Measurements from ENCODE around the gene MTMR3.

DNA sequence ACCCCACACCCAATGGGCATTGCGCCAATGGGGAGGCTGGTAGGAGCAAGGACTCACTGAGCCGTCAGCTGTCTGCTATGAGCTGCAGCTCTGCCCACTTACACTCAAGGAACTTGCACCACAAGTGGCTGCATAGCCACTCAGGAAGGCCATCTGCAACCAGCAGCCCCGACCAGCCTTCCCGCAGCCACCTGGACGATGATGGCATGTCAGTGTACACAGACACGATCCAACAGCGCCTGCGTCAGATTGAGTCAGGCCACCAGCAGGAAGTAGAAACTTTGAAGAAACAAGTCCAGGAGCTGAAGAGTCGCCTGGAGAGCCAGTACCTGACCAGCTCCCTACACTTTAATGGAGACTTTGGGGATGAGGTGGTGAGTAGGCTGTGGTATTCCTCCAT is 137.5 kb downstream of the MTMR3 start:
- no peak for TF ChIP-seq POLR2A (IDR thresholded peaks at IDR 0.05)
- TF ChIP-seq, protein P1, sequence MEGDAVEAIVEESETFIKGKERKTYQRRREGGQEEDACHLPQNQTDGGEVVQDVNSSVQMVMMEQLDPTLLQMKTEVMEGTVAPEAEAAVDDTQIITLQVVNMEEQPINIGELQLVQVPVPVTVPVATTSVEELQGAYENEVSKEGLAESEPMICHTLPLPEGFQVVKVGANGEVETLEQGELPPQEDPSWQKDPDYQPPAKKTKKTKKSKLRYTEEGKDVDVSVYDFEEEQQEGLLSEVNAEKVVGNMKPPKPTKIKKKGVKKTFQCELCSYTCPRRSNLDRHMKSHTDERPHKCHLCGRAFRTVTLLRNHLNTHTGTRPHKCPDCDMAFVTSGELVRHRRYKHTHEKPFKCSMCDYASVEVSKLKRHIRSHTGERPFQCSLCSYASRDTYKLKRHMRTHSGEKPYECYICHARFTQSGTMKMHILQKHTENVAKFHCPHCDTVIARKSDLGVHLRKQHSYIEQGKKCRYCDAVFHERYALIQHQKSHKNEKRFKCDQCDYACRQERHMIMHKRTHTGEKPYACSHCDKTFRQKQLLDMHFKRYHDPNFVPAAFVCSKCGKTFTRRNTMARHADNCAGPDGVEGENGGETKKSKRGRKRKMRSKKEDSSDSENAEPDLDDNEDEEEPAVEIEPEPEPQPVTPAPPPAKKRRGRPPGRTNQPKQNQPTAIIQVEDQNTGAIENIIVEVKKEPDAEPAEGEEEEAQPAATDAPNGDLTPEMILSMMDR (IDR thresholded peaks at IDR 0.05): no peak
